Measurements from ENCODE around the gene PRG2.
A peak's percentile ranks its signal among the peaks of the same experiment; 100 is the strongest.

Gene PRG2, protein sequence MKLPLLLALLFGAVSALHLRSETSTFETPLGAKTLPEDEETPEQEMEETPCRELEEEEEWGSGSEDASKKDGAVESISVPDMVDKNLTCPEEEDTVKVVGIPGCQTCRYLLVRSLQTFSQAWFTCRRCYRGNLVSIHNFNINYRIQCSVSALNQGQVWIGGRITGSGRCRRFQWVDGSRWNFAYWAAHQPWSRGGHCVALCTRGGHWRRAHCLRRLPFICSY

DNA sequence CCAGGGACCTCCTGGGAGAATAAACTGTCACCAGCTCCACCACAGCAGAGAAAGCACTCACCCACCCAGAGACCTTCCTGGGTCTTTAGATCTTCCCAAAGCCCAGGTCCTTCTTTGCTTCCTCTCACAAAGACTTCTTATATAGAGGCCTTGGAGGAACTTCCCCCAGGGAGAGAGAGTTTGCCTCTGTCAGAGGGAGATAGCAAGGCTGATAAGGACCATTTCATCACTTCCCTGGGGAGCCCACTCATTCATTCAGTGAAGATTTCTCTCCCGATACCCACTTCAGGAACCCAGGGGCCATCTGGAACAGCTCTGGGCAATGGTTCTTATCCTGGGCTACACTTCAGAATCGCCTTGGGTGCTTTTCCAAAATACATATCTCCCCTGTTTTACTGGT lies at the start of gene PRG2:
TSS of gene PRG2 (minus strand) at position 116 of the 400 bp plus-strand sequence. CDS start 706 bp downstream, outside the sequence.
- Mint-ChIP-seq H3K9me3 (no peaks in the 10 kb centered on the region), H3K36me3 (ENCODE audit: insufficient read depth) (no peaks in the 10 kb centered on the region), H3K27ac (ENCODE audit: low read depth) (no peak within 1 kb of the TSS), H3K4me1 (no peaks in the 10 kb centered on the region), H3K27me3 (no peaks in the 10 kb centered on the region), H3K4me3 (no peak within 1 kb of the TSS)
- ATAC-seq (replicated peaks; ENCODE audit: extremely low read depth, poor library complexity, severe bottlenecking) = no peak
- DNase-seq (ENCODE audit: low spot score in 2 of 2) = no peak

DNA sequence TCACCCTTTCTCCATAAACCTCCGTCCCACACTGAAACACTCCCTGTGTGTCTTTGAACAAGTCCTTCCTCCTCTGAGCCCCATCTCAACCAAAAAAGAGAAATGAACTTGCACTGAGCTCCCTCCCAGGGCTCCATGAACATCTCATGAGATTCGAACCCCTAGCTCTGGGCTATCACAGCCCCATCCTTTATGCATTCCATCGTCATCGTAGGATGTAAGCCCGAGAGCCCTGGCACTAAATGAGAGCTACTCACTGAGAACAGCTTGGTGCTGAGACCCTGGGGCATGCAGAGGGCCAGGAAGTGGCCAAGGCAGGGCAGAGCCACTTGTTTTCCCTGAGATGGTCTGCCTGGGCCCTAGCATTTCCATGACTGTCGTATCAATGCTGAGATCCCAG lies 49.3 kb upstream of the PRG2 start:
- DNase-seq (ENCODE audit: low spot score in 2 of 2) (no peak), ATAC-seq (replicated peaks; ENCODE audit: extremely low read depth, poor library complexity, severe bottlenecking) (no peak)
- Mint-ChIP-seq H3K27ac (ENCODE audit: low read depth) (no peak overlapping the region), H3K9me3 (no peaks in the 10 kb centered on the region), H3K27me3 (peaks cover 7% of the 10 kb centered on the region), H3K4me3 (no peak overlapping the region), H3K36me3 (ENCODE audit: insufficient read depth) (no peaks in the 10 kb centered on the region), H3K4me1 (no peaks in the 10 kb centered on the region)

- no peaks in the 10 kb centered on the region for H3K27me3 Mint-ChIP-seq
- H3K9me3 Mint-ChIP-seq = no peaks in the 10 kb centered on the region
- no peak overlapping the region for H3K4me3 Mint-ChIP-seq
- H3K36me3 Mint-ChIP-seq (ENCODE audit: insufficient read depth) = no peaks in the 10 kb centered on the region
- H3K27ac Mint-ChIP-seq (ENCODE audit: low read depth) = no peak overlapping the region
- ATAC-seq (replicated peaks; ENCODE audit: extremely low read depth, poor library complexity, severe bottlenecking) (no peak), DNase-seq (ENCODE audit: low spot score in 2 of 2) (no peak)
- H3K4me1 Mint-ChIP-seq = no peaks in the 10 kb centered on the region
These were observed 48.2 kb upstream of the PRG2 start for GRCh38 chr11:57438345-57439285.

GRCh38 chr11:57436031-57436430 lies 45.6 kb upstream of the PRG2 start:
- ATAC-seq (replicated peaks; ENCODE audit: extremely low read depth, poor library complexity, severe bottlenecking) (no peak), DNase-seq (ENCODE audit: low spot score in 2 of 2) (no peak)
- no peaks in the 10 kb centered on the region for H3K27me3 Mint-ChIP-seq
- no peaks in the 10 kb centered on the region for H3K4me1 Mint-ChIP-seq
- H3K27ac Mint-ChIP-seq (ENCODE audit: low read depth) = no peak overlapping the region
- H3K4me3 Mint-ChIP-seq = no peak overlapping the region
- H3K9me3 Mint-ChIP-seq = no peaks in the 10 kb centered on the region
- H3K36me3 Mint-ChIP-seq (ENCODE audit: insufficient read depth) = no peaks in the 10 kb centered on the region

DNA sequence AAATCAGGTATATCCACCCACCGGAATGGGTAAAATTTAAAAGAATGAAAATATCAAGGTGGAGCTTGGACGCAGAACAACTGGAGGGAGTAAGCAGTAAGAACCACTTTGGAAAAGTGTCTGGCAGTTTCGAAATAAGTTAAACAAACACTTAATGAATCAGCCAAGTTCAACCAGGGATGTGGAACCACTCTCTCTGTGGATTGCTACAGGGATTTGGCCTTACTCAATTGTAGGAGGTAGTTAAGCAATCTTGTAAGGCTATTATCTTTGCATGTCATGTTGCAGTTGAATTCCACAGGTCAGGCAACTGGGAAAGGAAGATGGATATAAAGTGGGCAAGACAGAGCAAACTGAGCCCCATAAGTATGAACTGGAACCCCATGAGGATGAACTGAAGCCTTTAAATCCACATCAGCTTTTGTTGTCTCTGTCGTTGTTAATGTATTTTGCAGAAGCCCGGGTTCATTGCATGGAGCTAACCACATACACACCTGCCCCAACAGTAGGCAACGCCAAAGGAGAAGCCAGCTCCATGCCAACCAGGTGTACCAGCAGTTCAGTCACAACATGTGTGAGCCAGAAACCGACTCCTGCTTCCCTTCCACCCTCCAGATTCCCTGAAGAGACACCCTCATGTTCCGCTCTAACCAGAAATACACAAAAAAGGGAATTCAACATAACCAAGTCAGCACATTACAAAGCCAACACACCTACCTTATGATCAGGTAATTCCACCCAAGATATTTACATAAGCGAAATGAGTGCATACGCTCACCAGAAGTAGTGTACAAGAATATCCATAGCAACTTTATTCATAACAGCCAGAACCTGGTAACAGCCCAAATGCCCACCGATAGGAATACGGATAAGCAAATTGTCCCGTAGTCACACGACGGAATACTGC lies 44.4 kb upstream of the PRG2 start:
- no peak overlapping the region for H3K4me3 Mint-ChIP-seq
- no peak for ATAC-seq (replicated peaks; ENCODE audit: extremely low read depth, poor library complexity, severe bottlenecking)
- H3K27me3 Mint-ChIP-seq = no peaks in the 10 kb centered on the region

DNA sequence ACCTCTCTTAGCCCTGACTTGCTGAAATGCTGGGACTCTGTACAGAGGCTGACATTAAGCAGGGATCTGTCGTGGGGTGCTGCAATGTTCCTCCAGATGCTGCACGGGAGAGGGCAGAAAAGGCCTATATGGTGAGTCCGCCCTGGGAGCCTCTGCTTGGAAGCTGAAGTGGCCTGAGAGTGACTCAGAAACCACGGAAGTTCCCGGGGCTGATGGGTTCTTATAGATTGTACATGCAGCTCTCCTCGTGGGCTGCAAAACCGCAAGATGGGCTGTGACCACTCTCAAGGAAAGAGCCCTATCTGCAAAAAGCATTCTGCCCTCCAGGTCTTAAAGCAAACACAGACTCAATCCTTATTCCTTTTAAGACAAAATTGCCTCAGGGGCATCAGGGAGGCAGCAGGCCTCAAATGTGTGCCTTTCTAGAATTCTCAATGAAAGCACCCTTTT lies 42.3 kb upstream of the PRG2 start:
- peaks cover 1% of the 10 kb centered on the region for H3K4me1 Mint-ChIP-seq
- ATAC-seq (replicated peaks; ENCODE audit: extremely low read depth, poor library complexity, severe bottlenecking) (no peak), DNase-seq (ENCODE audit: low spot score in 2 of 2) (no peak)
- no peak overlapping the region for H3K27ac Mint-ChIP-seq (ENCODE audit: low read depth)
- H3K36me3 Mint-ChIP-seq (ENCODE audit: insufficient read depth) = no peaks in the 10 kb centered on the region
- no peak overlapping the region for H3K4me3 Mint-ChIP-seq
- H3K27me3 Mint-ChIP-seq = no peaks in the 10 kb centered on the region
- H3K9me3 Mint-ChIP-seq = no peaks in the 10 kb centered on the region

More for the DNA sequence above, 44.4 kb upstream of the PRG2 start:
- no peak for DNase-seq (ENCODE audit: low spot score in 2 of 2)
- Mint-ChIP-seq H3K4me1 (no peaks in the 10 kb centered on the region), H3K36me3 (ENCODE audit: insufficient read depth) (no peaks in the 10 kb centered on the region), H3K27ac (ENCODE audit: low read depth) (no peak overlapping the region), H3K9me3 (no peaks in the 10 kb centered on the region)

DNA sequence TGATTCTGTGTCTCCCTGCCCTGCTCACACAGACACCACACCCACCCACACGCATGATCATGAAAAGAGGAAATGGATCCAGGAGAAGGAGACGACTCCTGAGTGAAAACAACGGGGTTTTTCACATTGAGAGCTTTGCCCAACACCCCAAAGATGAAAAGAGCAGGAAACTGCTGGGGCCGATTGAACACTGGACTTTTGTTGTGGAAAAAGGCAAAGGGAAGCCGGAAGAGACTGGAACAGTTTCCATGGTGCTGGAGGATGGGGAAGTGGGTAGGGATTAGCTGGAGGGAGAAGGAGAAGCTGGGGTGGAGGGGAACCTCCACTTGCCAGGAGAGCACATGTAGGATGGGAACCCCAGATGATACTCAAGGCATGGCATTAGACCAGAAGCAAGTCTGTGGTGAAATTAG lies 41.7 kb upstream of the PRG2 start:
- Mint-ChIP-seq H3K27ac (ENCODE audit: low read depth) (no peak overlapping the region), H3K4me1 (peaks cover 7% of the 10 kb centered on the region), H3K9me3 (no peaks in the 10 kb centered on the region), H3K27me3 (no peaks in the 10 kb centered on the region), H3K36me3 (ENCODE audit: insufficient read depth) (no peaks in the 10 kb centered on the region), H3K4me3 (no peak overlapping the region)
- DNase-seq (ENCODE audit: low spot score in 2 of 2) (no peak), ATAC-seq (replicated peaks; ENCODE audit: extremely low read depth, poor library complexity, severe bottlenecking) (no peak)

DNA sequence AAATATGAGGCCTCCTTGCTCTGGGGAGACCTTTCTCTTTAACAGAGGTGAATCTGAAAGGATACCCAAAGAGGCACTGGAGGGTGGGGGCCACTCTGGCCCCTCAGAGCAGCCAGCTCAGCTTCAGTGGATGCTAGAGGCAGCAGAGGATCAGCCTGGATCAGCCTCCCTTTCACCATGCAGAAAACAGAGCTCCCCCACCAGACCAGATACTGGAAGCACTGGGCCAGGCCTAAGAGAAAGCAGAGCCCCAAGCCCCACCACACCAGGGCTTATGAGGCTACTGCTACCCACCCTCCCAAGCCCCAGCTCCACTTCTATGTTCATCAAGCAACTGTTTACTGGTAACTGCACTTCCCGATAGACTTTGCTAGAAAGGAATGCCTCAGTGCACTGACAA lies 40.5 kb upstream of the PRG2 start:
- H3K36me3 Mint-ChIP-seq (ENCODE audit: insufficient read depth) = peaks cover 4% of the 10 kb centered on the region
- no peak overlapping the region for H3K4me3 Mint-ChIP-seq
- DNase-seq (ENCODE audit: low spot score in 2 of 2) = no peak
- no peaks in the 10 kb centered on the region for H3K27me3 Mint-ChIP-seq
- peaks cover 18% of the 10 kb centered on the region for H3K4me1 Mint-ChIP-seq
- no peak overlapping the region for H3K27ac Mint-ChIP-seq (ENCODE audit: low read depth)
- no peaks in the 10 kb centered on the region for H3K9me3 Mint-ChIP-seq
- ATAC-seq (replicated peaks; ENCODE audit: extremely low read depth, poor library complexity, severe bottlenecking) = no peak

GRCh38 chr11:57429946-57430345 lies 39.5 kb upstream of the PRG2 start:
- peaks cover 27% of the 10 kb centered on the region for H3K4me1 Mint-ChIP-seq
- no peak for ATAC-seq (replicated peaks; ENCODE audit: extremely low read depth, poor library complexity, severe bottlenecking)
- no peaks in the 10 kb centered on the region for H3K9me3 Mint-ChIP-seq
- DNase-seq (ENCODE audit: low spot score in 2 of 2) = no peak
- peaks cover 9% of the 10 kb centered on the region for H3K36me3 Mint-ChIP-seq (ENCODE audit: insufficient read depth)
- no peak overlapping the region for H3K4me3 Mint-ChIP-seq
- H3K27ac Mint-ChIP-seq (ENCODE audit: low read depth) = no peak overlapping the region
- no peaks in the 10 kb centered on the region for H3K27me3 Mint-ChIP-seq

DNA sequence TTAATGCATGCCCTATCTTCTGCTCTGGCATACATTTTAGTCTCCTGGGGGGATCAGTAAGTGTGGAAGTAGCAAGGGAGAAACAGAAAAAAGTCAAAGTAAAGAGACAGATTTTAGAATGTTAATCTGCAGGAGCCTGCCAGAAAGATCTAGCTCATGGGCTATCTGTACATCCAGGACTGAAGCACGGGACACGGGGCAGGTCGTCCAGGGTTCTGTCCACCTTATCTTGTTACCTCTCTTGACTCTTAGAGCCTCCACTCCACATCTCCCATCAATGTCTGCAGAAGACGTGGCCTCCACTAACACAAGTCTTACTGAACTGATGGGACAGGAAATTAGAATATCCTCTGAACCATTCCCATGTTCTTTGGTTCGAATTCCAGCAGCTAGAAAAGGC lies 38.2 kb upstream of the PRG2 start:
- Mint-ChIP-seq H3K4me1 (peaks cover 40% of the 10 kb centered on the region), H3K27me3 (no peaks in the 10 kb centered on the region), H3K27ac (ENCODE audit: low read depth) (no peak overlapping the region), H3K9me3 (no peaks in the 10 kb centered on the region), H3K4me3 (no peak overlapping the region), H3K36me3 (ENCODE audit: insufficient read depth) (peaks cover 13% of the 10 kb centered on the region)
- no peak for ATAC-seq (replicated peaks; ENCODE audit: extremely low read depth, poor library complexity, severe bottlenecking)
- no peak for DNase-seq (ENCODE audit: low spot score in 2 of 2)

- Mint-ChIP-seq H3K36me3 (ENCODE audit: insufficient read depth) (peaks cover 15% of the 10 kb centered on the region), H3K27ac (ENCODE audit: low read depth) (peak overlapping the region; percentile 94), H3K4me1 (peaks cover 50% of the 10 kb centered on the region), H3K4me3 (peak overlapping the region; percentile 84), H3K27me3 (no peaks in the 10 kb centered on the region), H3K9me3 (no peaks in the 10 kb centered on the region)
- DNase-seq (ENCODE audit: low spot score in 2 of 2) (no peak), ATAC-seq (replicated peaks; ENCODE audit: extremely low read depth, poor library complexity, severe bottlenecking) (no peak)
These were observed 37.3 kb upstream of the PRG2 start for GRCh38 chr11:57427727-57428082.

DNA sequence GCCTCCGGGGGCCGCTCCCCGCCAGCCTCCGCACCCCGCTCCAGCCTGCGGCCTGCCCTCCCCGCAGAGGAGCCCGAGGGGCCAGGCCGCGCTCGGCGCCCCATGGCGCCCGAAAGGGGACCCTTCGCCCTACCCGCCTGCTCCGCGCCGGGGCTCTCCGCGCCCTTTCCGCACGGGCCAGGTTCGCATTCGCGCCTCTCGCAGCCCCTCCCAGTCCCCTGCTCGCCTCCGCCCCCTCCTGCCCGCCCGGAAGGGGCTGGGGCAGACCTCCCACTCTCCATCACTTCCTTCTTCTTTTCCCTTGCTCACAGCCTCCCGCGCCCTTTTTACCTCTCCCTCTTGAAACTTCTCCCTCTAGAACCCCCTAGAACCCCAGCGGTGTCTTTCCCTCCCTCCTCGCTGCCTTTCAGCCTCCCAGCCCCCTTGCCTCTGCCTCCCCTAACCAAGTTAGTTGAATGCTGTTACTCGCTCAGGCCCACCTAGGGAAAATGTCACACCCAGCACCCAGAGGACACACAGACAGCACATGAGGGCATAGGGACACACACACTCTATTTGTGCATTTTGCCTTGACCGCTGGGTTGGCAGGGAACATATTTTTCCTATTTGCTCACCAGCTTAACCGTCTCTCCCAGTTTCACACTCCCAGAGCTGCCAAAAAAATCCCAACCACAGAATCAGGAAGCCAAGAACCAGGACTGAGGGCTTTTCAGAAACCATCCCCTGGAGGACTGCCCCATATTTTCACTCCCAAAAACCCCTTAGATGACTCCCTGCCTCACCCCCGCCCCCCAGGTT lies 36.7 kb upstream of the PRG2 start, which contains the start of gene SLC43A3:
TSS of gene SLC43A3 (minus strand) at position 193 of the 798 bp plus-strand sequence. CDS start 949 bp downstream, outside the sequence.
- DNase-seq (ENCODE audit: low spot score in 2 of 2) = peak; percentile 19 to 27

More for the DNA sequence above, 36.7 kb upstream of the PRG2 start, which contains the start of gene SLC43A3:
- Mint-ChIP-seq H3K27me3 (no peaks in the 10 kb centered on the region), H3K36me3 (ENCODE audit: insufficient read depth) (peaks cover 16% of the 10 kb centered on the region), H3K4me3 (peak within 1 kb of the TSS; percentile 84), H3K9me3 (no peaks in the 10 kb centered on the region), H3K27ac (ENCODE audit: low read depth) (peak within 1 kb of the TSS; percentile 94), H3K4me1 (peaks cover 56% of the 10 kb centered on the region)
- no peak for ATAC-seq (replicated peaks; ENCODE audit: extremely low read depth, poor library complexity, severe bottlenecking)

Data from central memory CD8-positive, alpha-beta T cell (primary cell).